GM21447 (cell line): ENCODE results near the gene RITA1.
A peak's percentile ranks its signal among the peaks of the same experiment; 100 is the strongest.

ENCODE experiments used
- ATAC-seq: cut with Tn5 transposase; IDR thresholded peaks from one replicate; pipeline ENCODE4 v1.9.1; 2021; ENCODE audit not compliant: unreplicated experiment

The RITA1 gene

DNA sequence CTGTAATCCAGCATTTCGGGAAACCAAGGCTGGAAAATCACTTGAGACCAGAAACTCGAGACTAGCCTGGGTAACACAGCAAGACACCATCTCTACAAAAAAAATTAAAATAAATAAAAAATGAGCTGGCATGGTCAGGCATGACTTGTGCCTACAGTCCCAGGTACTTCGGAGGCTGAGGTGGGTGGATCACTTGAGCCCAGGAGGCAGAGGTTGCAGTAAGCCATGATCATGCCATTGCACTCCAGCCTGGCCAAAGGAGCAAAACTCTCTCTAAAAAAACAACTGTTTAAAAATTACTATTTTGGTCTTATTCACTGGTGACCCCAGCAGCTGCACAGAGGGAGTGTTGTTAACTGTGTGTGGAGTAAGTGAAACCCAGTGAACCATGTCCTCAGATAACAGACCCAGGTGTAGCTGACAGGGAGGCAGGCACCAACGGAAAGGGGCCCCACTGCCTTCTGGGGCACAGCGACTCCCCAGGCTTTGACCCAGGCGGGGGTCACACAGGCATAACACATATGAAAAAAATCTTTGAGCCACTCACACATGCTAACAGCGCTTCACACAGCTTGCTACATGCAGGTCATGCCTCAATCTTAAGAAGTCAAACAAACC is 12.3 kb upstream of the RITA1 start:
- ATAC-seq, result peak; percentile 81

DNA sequence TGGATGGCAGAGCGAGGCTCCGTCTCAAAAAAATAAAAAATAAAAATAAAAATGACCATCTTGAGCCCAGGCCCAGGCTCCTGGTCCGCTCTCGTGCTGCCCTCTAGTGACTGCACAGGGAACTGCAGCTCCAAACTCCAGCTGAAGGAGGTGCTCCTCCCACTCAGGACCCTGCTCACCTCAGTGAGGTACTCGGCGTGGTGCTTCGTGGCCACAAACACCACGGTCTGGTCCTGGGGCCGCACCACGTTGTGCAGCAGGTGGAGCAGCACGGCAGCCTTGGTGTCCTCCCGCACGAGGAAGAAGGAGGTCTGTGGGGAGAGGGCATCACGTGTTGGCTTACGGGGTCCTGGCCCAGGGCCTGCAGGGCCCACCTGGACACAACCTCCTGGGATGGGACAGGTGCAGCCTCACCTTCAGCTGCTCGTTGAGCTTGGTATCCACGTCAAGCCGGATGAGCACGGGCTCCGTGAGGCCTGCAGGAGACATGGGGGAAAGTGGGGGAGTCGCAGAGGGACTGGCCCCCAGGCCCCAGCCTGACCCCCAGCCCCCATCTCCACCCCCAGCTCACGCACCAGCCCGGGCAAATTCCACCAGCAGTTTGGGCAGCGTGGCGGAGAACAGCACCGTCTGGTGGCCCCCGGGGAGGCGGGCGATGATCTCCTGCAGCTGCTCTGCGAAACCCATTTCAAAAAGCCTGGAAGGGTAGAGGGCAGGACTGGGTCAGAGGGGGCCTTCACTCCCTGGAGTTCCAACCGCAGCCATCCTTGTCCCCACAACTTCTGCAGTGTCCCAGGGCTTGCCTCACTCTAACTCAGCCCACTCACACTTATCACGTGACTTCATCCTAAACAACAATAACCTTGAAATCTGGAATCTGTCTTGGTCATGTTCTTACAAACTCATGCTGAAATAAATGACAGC is 10.8 kb upstream of the RITA1 start:
- ATAC-seq, result no peak

- ATAC-seq, result no peak
Observed at GRCh38 chr12:113179023-113179422, 6.5 kb upstream of the RITA1 start.

DNA sequence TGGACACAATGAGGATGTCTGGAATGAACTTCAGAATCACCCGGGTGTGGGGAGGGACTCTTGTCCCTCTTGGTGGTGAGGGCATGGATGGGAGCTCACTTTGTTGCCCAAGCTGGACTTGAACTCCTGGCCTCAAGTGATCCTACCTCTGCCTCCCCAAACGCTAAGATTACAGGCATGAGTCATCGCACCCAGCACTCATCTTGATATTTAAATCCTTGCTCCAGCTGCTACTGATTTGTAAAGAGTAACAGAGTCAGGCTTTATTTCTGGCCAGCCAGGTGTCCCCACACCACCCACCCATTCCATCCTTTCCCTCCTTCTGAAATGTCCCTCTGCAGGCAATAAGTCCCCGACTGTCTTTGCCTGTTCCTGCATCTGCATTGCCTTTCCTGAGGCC is 5.2 kb upstream of the RITA1 start:
- ATAC-seq, result no peak

GRCh38 chr12:113181975-113182374 is 3.5 kb upstream of the RITA1 start:
- no peak for ATAC-seq

GRCh38 chr12:113183030-113183589 is 2.4 kb upstream of the RITA1 start:
- no peak for ATAC-seq

DNA sequence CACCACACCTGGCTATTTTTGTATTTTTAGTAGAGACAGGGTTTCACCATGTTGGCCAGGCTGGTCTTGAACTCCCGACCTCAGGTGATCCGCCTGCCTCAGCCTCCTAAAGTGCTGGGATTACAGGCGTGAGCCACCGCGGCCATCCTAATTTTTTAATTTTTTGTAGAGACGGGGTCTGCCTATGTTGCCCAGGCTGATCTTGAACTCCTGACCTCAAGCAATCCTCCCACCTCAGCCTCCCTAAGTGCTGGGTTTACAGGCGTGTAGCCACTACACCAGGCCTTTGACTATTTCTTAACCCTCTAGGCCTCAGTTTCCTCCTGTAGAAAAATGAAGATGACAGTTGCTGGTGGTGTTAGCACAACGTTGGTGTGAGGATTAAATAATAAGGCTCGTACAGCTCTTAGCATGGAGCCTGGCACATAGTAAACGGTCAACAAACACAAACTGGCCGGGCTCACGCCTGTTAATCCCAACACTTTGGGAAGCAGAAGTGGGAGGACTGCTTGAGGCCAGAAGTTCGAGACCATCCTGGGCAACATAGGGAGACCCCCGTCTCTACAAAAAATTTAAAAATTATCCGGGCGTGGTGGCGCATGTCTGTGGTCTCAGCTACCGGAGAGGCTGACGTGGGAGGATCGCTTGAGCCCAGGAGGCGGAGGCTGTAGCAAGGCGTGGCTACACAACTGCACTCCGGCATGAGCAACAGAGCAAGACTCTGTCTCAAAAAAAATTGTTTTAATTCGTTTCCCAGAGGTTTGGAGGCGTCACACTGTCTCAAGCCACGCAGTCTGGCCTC is 1.2 kb upstream of the RITA1 start:
- ATAC-seq, result peak; percentile 46

- ATAC-seq, result peak; percentile 79
Observed at GRCh38 chr12:113184900-113185179, 681 bp upstream of the RITA1 start.

DNA sequence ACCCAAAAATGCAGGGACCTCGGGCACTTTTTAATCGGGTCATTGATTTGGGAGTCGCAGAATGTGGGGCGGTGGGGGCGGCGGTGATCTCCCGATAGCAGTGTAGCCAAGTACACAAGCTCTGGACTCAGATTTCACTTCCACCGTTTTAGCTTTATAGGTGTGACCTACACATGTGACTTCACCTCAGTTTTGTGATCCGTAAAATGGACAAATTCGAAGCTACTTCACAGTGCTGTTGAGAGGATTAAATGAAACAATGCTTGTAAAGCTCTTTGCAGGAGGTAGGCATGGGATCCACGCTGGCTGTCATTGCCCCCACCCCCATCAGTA is 478 bp downstream of the RITA1 start:
- no peak for ATAC-seq

DNA sequence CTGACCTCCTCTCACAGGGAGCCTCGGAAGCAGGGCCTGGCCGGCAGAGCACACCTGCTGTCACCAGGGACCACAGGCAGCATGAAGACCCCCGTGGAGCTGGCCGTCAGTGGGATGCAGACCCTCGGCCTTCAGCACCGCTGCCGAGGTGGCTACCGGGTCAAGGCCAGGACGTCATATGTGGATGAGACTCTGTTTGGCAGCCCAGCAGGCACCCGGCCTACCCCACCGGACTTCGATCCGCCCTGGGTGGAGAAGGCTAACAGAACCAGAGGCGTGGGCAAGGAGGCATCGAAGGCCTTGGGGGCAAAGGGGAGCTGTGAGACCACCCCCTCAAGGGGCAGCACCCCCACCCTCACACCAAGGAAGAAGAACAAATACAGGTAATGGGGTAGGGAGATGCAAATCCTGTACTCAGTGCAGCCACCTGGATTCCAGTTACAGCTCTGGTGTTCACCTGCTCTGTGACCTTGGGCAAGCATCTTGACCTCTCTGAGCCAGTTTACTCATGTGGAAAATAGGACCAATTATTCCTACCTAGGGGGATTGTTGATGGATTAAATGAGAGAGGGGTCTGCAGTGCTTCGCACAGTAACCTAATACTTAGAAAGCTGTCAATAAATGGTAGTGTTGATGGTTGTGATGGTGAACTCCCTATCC is 1.3 kb downstream of the RITA1 start:
- no peak for ATAC-seq

DNA sequence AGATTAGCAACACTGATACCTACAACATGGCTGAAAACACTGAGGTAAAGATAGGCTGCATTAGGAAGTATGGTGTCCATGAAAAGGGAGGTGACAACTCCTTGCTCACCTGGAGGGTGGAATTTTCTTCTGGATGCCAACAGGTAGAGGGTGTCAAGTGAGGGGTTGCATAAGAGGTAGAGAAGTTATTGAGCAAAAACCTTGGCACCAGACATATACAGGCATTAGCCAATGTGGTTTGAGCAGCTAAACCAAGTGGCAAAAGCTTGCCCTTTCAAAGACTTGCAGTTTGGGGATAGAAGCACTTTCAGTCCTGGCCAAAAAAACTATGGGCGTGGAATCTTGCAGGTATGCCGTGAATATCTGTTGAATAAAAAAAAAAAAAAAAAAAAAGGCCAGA is 3.8 kb downstream of the RITA1 start:
- ATAC-seq, result no peak

DNA sequence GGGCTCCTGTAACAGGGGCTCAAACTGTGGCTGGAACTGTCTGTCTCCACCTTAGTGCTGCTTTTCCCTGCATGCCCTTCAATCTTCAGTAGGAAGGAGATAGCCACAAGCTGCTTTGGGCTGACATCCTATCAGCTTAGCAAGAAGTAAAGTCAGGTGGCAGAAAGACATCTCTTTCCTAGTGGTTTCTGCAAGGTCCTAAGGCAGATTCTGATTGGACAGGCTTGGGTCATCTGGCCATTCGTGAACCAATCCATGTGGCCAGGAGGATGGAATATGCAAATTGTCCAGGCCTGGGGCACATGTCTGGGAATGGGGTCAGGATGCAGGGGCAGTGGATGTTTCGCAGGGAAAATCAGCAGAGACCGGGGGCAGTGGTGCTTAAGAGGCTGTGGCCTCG is 5.2 kb downstream of the RITA1 start:
- ATAC-seq, result no peak

DNA sequence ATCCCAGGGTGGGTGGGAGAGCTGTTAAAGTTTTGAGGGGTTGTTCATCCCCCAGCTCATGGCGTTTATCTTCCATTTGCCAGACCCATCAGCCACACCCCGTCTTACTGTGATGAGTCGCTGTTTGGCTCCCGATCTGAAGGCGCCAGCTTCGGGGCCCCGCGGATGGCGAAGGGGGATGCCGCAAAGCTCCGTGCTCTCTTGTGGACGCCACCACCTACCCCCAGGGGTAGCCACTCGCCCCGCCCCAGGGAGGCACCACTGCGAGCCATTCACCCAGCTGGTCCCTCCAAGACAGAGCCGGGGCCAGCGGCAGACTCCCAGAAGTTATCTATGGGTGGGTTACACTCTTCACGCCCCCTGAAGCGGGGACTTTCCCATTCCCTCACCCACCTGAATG is 5.7 kb downstream of the RITA1 start:
- ATAC-seq, result no peak

GRCh38 chr12:113194971-113195391 is 9.5 kb downstream of the RITA1 start:
- ATAC-seq, result no peak

GRCh38 chr12:113195598-113195997 is 10.1 kb downstream of the RITA1 start:
- ATAC-seq, result no peak

DNA sequence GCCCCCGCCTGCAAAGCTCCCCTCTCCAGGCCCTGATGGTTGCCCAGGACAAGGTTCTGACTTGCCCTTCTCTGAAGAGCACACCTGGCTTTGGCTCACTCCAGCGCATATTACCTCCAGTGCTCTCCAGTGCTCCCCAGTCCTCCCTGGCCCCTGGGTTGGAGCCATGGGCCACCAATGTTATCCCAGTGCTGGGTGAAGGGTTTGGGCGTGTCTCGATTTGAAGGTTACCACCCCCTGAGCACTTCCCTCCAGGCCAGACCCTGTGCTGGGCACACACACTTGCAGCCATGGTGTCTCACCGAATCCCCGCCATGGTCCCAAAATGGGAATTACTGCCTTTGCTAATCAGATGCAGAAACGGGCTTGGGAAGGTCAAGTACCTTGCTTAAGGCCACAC is 11.1 kb downstream of the RITA1 start:
- no peak for ATAC-seq

DNA sequence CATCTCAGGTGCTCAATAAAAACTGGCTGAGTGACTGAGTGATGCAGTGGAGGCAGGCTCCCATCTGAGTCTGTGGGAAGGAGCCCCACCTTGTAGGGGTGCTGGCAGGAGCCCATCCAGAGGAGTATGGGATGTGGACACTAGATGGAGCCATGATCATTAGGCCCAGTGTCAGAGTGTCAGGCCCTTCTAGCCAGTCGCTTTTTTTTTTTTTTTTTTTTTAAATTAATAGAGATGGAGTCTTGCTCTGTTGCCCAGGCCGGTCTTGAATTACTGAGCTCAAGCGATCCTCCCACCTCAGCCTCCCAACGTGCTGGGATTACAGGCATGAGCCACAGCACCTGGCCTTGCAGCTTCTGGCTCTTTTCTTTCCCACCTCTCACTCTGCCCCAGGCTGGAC is 11.5 kb downstream of the RITA1 start:
- ATAC-seq, result peak; percentile 81

DNA sequence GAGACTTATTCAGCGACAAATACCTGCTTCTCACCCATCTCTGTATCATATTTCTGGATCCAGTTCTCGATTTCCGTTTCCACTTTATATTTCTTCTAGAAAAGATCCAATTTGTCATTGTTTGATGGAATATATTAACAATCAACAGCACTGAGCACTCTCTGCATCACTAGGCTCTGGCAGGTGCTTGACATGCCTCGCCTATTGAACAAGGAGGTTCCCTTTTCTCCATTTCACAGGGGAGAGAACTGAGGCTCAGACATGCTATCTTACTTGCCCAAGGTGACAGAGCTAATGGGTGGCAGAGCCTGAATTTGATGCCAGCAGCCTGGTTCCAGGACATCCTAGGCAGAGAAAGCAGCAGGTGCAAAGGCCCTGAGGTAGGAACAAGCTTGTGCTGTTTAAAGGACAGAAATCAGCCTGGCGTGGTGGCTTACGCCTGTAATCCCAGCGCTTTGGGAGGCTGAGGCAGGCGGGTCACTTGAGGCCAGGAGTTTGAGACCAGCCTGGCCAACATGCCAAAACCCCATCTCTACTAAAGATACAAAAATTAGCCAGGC is 12.1 kb downstream of the RITA1 start:
- no peak for ATAC-seq

- ATAC-seq, result no peak
Observed at GRCh38 chr12:113198296-113198695, 12.8 kb downstream of the RITA1 start.

GRCh38 chr12:113200021-113200797 is 14.7 kb downstream of the RITA1 start:
- ATAC-seq, result no peak
